ENCODE results near the gene NDUFV3. TPM values are rescaled to one million over a fixed set of nuclear protein-coding genes. Genes with fewer than 3 reads are reported as not detected.

The NDUFV3 gene
- total and polyA plus RNA-seq, 2 of the 8 experiments (the other 6 are each of a cell fraction or from before 2014, with no cell fraction given): 17.0 to 44.4 TPM

- TF ChIP-seq POLR2AphosphoS5 (IDR thresholded peaks at IDR 0.05; ENCODE audit: low read depth, low read length): no peak
Measured at GRCh38 chr21:42845296-42845965, 47.7 kb upstream of the NDUFV3 start (continued).

Measured in H1 (cell line).